A673 (cell line): ENCODE measurements around the gene GALNT9. TPM values are rescaled to one million over a fixed set of nuclear protein-coding genes. Genes with fewer than 3 reads are reported as not detected.

Source experiments
- BruUV-seq: library from RNA; stranded (reverse); fragments of 400-500 nt; replicated peaks from 2 replicates; lab custom pipeline; 2021; lab: Mats Ljungman, UMichigan
- CTCF ChIA-PET: fragments of 300-600 bp; sonication (Branson Sonifier 250); formaldehyde crosslinking; loops from one replicate; lab custom pipeline; 2022; ENCODE audit warnings: antibody characterized with exemption; lab: Charles Lee
- POLR2A ChIA-PET: fragments of 300-600 bp; sonication (Branson Sonifier 250); formaldehyde crosslinking; loops from one replicate; lab custom pipeline; 2022; ENCODE audit warnings: antibody characterized with exemption; ENCODE audit not compliant: low non-redundant PET; lab: Charles Lee
- DNase-seq: peaks from one replicate; pipeline ENCODE4 v3.0.0-alpha.2; 2015; ENCODE audit warnings: low spot score
- H3K27ac ChIP-seq: fragments of 200-600 bp; sonication (generic); 2 replicates; pipeline ENCODE4 v1.5.1; 2016; ENCODE audit warnings: mixed run types, low read depth, mild to moderate bottlenecking, mixed read lengths, antibody characterized with exemption, low read length; ENCODE audit not compliant: poor library complexity, severe bottlenecking
- H3K27me3 ChIP-seq: fragments of 200-600 bp; sonication (generic); replicated peaks from 2 replicates; pipeline ENCODE4 v1.6.1; 2017; ENCODE audit warnings: mixed run types, low read depth, mild to moderate bottlenecking, mixed read lengths, antibody characterized with exemption, low read length; ENCODE audit not compliant: insufficient read depth, poor library complexity
- H3K36me3 ChIP-seq: fragments of 200-600 bp; sonication (generic); 2 replicates; pipeline ENCODE4 v1.6.1; 2016; ENCODE audit warnings: mixed run types, mild to moderate bottlenecking, mixed read lengths, antibody characterized with exemption, low read length; ENCODE audit not compliant: insufficient read depth, poor library complexity, severe bottlenecking
- H3K4me1 ChIP-seq: fragments of 200-600 bp; sonication (generic); 2 replicates; pipeline ENCODE4 v1.6.1; 2017; ENCODE audit warnings: mixed run types, mild to moderate bottlenecking, mixed read lengths, antibody characterized with exemption, low read length; ENCODE audit not compliant: insufficient read depth, poor library complexity, severe bottlenecking
- H3K4me3 ChIP-seq: fragments of 200-600 bp; sonication (generic); 2 replicates; pipeline ENCODE4 v1.5.1; 2016; ENCODE audit warnings: low read depth, mixed run types, mild to moderate bottlenecking, mixed read lengths, low read length; ENCODE audit not compliant: poor library complexity, severe bottlenecking
- H3K9me3 ChIP-seq: fragments of 200-600 bp; sonication (generic); 2 replicates; pipeline ENCODE4 v1.6.1; 2016; ENCODE audit warnings: mixed run types, low read depth, mild to moderate bottlenecking, mixed read lengths, antibody characterized with exemption, low read length; ENCODE audit not compliant: poor library complexity, severe bottlenecking
- CTCF ChIP-seq: fragments of 300-800, 200-600 bp; sonication (generic); conservative IDR thresholded peaks from 2 replicates; pipeline ENCODE4 v1.5.1; 2017; ENCODE audit warnings: low read depth, mild to moderate bottlenecking, antibody characterized with exemption, low read length, moderate library complexity, mixed read lengths
- EZH2 ChIP-seq: fragments of 200-600 bp; sonication (generic); IDR thresholded peaks from 2 replicates; pipeline ENCODE4 v1.6.1; 2017; ENCODE audit warnings: borderline replicate concordance, low read depth, mild to moderate bottlenecking, mixed read lengths, antibody characterized with exemption, low read length; ENCODE audit not compliant: poor library complexity, severe bottlenecking
- intact Hi-C: fragments of 100-400 bp; cut with micrococcal nuclease; formaldehyde crosslinking; loops from one replicate; pipeline ENCODE4 v1.10.0; 2022; ENCODE audit not compliant: unreplicated experiment
- total RNA-seq: library from RNA; stranded (reverse); gene quantifications from 2 replicates; pipeline ENCODE4 v1.2.3, GENCODE V29; 2021

Gene GALNT9
- total RNA-seq, 1 experiment from 2014 or later = 7.4 TPM

GRCh38 chr12:132161796-132162507 lies 167.4 kb downstream of the GALNT9 start:
- Histone ChIP-seq H3K36me3 (peaks cover 2% of the 10 kb centered on the region), H3K9me3 (no peaks in the 10 kb centered on the region), H3K4me3 (peak overlapping the region; percentile 13), H3K27ac (no peak overlapping the region), H3K27me3 (no peaks in the 10 kb centered on the region), H3K4me1 (peaks cover 7% of the 10 kb centered on the region)
- BruUV-seq = no TSS peak
- ChIA-PET CTCF (interaction anchor here (1.5 kb wide), 1 partner anchor 8 kb away, joined by 4 read pairs; no protein-coding TSS in a partner anchor), POLR2A (no interaction called here)
- intact Hi-C loops = no loop called here
- DNase-seq = no peak
- TF ChIP-seq EZH2 (no peak), CTCF (no peak)

GRCh38 chr12:132161036-132161781 lies 168.2 kb downstream of the GALNT9 start:
- Histone ChIP-seq H3K27me3 (no peaks in the 10 kb centered on the region), H3K36me3 (peaks cover 7% of the 10 kb centered on the region), H3K27ac (no peak overlapping the region), H3K9me3 (no peaks in the 10 kb centered on the region), H3K4me3 (no peak overlapping the region), H3K4me1 (peaks cover 7% of the 10 kb centered on the region)
- DNase-seq = peak; percentile 70
- BruUV-seq = no TSS peak
- ChIA-PET CTCF (no interaction called here), POLR2A (no interaction called here)
- intact Hi-C loops = no loop called here
- TF ChIP-seq EZH2 = no peak
- TF ChIP-seq CTCF = no peak

- ChIA-PET CTCF (no interaction called here), POLR2A (no interaction called here)
- DNase-seq = no peak
- H3K36me3 ChIP-seq = peaks cover 7% of the 10 kb centered on the region
- H3K4me3 ChIP-seq = no peak overlapping the region
- H3K9me3 ChIP-seq = no peaks in the 10 kb centered on the region
- peaks cover 7% of the 10 kb centered on the region for H3K4me1 ChIP-seq
- no peaks in the 10 kb centered on the region for H3K27me3 ChIP-seq
- intact Hi-C loops = no loop called here
- H3K27ac ChIP-seq = no peak overlapping the region
- no TSS peak for BruUV-seq
- TF ChIP-seq EZH2 (no peak), CTCF (no peak)
Observed at GRCh38 chr12:132160601-132161035, 168.8 kb downstream of the GALNT9 start.
